HepG2 (cell line): ENCODE data around the gene CPB2. TPM values are rescaled to one million over a fixed set of nuclear protein-coding genes. Genes with fewer than 3 reads are reported as not detected.

Experiments used
- BATF2 ChIP-seq: sonication (generic); formaldehyde crosslinking; IDR thresholded peaks from 2 replicates; pipeline ENCODE4 v1.8.0; 2022; ENCODE audit warnings: mild to moderate bottlenecking, missing genetic modification reagents, moderate library complexity
- KIAA2018 ChIP-seq: sonication (generic); formaldehyde crosslinking; IDR thresholded peaks from 2 replicates; pipeline ENCODE4 v1.5.0; 2020; ENCODE audit warnings: mild to moderate bottlenecking, missing genetic modification reagents, borderline replicate concordance
- SKIL ChIP-seq: sonication (generic); formaldehyde crosslinking; IDR thresholded peaks from 2 replicates; pipeline ENCODE4 v1.8.0; 2022; ENCODE audit warnings: missing genetic modification reagents, mild to moderate bottlenecking, moderate library complexity, borderline replicate concordance
- ZMYM2 ChIP-seq: sonication (generic); formaldehyde crosslinking; IDR thresholded peaks from 2 replicates; pipeline ENCODE4 v1.8.0; 2022; ENCODE audit warnings: mild to moderate bottlenecking, missing genetic modification reagents
- ZNF572 ChIP-seq: sonication (generic); formaldehyde crosslinking; IDR thresholded peaks from 2 replicates; pipeline ENCODE4 v1.5.1; 2020; ENCODE audit warnings: mild to moderate bottlenecking, missing genetic modification reagents
- polyA plus RNA-seq, 8 experiments: library from polyadenylated mRNA; depleted of rRNA in 3 of 8; stranded (reverse) in 7 of 8; unstranded in 1 of 8; fragments of >200 nt; fragmentation: Illumina TruSeq in 4 of 8; extraction: Trizol in 4 of 8; gene quantifications; 2 replicates each; pipeline versions ENCODE4 v1.2.1 to v1.2.3, GENCODE V29; 2011 to 2016; ENCODE audit warnings: low read depth in 4 of 8, missing spikeins in 1 of 8, mixed read lengths in 1 of 8; ENCODE audit not compliant: insufficient read depth in 1 of 8
- total RNA-seq, 5 experiments: library from RNA; depleted of rRNA; stranded (reverse); fragments of >200 nt; fragmentation: Illumina TruSeq; extraction: Trizol; gene quantifications; 2 replicates each; pipeline ENCODE4 v1.2.3, GENCODE V29; 2016; ENCODE audit warnings: low read depth in 1 of 5
- TF ChIP-seq, protein P1 (sequence below): sonication (generic); formaldehyde crosslinking; IDR thresholded peaks from 2 replicates; pipeline ENCODE4 v1.5.1; 2020; ENCODE audit warnings: mild to moderate bottlenecking, moderate library complexity, missing genetic modification reagents
- TF ChIP-seq, protein P2 (sequence below): sonication (generic); formaldehyde crosslinking; IDR thresholded peaks from 2 replicates; pipeline ENCODE4 v1.8.1; 2022; ENCODE audit warnings: low read depth, mild to moderate bottlenecking, missing genetic modification reagents
- TF ChIP-seq, protein P3 (sequence below): sonication (generic); formaldehyde crosslinking; IDR thresholded peaks from 2 replicates; pipeline ENCODE4 v1.5.1; 2020; ENCODE audit warnings: missing genetic modification reagents, mild to moderate bottlenecking, borderline replicate concordance
- TF ChIP-seq, protein P4 (sequence below): sonication (generic); formaldehyde crosslinking; conservative IDR thresholded peaks from 2 replicates; pipeline ENCODE4 v1.8.0; 2022; ENCODE audit warnings: low read depth, missing genetic modification reagents

Gene CPB2
- total and polyA plus RNA-seq, 2 of the 13 experiments (the other 11 are each of a cell fraction or from before 2014, with no cell fraction given) = 125 to 140 TPM

GRCh38 chr13:46104868-46105267 lies at the start of gene CPB2 (continued):
- TF ChIP-seq, protein P1, sequence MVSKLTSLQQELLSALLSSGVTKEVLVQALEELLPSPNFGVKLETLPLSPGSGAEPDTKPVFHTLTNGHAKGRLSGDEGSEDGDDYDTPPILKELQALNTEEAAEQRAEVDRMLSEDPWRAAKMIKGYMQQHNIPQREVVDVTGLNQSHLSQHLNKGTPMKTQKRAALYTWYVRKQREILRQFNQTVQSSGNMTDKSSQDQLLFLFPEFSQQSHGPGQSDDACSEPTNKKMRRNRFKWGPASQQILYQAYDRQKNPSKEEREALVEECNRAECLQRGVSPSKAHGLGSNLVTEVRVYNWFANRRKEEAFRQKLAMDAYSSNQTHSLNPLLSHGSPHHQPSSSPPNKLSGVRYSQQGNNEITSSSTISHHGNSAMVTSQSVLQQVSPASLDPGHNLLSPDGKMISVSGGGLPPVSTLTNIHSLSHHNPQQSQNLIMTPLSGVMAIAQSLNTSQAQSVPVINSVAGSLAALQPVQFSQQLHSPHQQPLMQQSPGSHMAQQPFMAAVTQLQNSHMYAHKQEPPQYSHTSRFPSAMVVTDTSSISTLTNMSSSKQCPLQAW = peak; percentile 81
- TF ChIP-seq SKIL = no peak
- no peak for TF ChIP-seq ZNF572
- TF ChIP-seq, protein P2, sequence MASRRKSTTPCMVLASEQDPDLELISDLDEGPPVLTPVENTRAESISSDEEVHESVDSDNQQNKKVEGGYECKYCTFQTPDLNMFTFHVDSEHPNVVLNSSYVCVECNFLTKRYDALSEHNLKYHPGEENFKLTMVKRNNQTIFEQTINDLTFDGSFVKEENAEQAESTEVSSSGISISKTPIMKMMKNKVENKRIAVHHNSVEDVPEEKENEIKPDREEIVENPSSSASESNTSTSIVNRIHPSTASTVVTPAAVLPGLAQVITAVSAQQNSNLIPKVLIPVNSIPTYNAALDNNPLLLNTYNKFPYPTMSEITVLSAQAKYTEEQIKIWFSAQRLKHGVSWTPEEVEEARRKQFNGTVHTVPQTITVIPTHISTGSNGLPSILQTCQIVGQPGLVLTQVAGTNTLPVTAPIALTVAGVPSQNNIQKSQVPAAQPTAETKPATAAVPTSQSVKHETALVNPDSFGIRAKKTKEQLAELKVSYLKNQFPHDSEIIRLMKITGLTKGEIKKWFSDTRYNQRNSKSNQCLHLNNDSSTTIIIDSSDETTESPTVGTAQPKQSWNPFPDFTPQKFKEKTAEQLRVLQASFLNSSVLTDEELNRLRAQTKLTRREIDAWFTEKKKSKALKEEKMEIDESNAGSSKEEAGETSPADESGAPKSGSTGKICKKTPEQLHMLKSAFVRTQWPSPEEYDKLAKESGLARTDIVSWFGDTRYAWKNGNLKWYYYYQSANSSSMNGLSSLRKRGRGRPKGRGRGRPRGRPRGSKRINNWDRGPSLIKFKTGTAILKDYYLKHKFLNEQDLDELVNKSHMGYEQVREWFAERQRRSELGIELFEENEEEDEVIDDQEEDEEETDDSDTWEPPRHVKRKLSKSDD (CRISPR knock-in tag) = peak; percentile 31; the same call in 1 of the 2 replicates
- TF ChIP-seq, protein P3, sequence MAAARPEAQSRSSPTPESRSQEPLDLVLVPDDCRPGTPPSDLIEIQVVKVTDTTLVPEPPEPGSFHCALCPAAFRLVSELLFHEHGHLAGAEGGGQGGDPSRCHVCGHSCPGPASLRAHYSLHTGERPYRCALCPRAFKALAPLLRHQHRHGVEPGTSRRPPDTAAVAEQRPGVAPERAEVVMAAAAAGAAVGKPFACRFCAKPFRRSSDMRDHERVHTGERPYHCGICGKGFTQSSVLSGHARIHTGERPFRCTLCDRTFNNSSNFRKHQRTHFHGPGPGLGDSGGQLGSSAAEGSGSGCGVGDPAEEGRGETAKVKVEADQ (CRISPR knock-in tag) = no peak
- TF ChIP-seq, protein P4, sequence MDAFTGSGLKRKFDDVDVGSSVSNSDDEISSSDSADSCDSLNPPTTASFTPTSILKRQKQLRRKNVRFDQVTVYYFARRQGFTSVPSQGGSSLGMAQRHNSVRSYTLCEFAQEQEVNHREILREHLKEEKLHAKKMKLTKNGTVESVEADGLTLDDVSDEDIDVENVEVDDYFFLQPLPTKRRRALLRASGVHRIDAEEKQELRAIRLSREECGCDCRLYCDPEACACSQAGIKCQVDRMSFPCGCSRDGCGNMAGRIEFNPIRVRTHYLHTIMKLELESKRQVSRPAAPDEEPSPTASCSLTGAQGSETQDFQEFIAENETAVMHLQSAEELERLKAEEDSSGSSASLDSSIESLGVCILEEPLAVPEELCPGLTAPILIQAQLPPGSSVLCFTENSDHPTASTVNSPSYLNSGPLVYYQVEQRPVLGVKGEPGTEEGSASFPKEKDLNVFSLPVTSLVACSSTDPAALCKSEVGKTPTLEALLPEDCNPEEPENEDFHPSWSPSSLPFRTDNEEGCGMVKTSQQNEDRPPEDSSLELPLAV (CRISPR knock-in tag) = no peak
- no peak for TF ChIP-seq KIAA2018 (CRISPR knock-in tag)
- TF ChIP-seq BATF2 (CRISPR knock-in tag) = no peak
- TF ChIP-seq ZMYM2 = no peak
